HG03095 (cell line): ENCODE data around the gene ZNF407.
"Not testable (repeated sequence)": the region's sequence is repeated elsewhere in the genome, so short reads cannot be mapped to it uniquely, and the experiment has no call there.

ENCODE experiments used
- ATAC-seq: cut with Tn5 transposase; IDR thresholded peaks from one replicate; pipeline ENCODE4 v1.9.1; 2021; ENCODE audit warnings: moderate library complexity; ENCODE audit not compliant: unreplicated experiment

Gene ZNF407

GRCh38 chr18:75083761-75084160, 486.1 kb downstream of the ZNF407 start:
- no peak for ATAC-seq

DNA sequence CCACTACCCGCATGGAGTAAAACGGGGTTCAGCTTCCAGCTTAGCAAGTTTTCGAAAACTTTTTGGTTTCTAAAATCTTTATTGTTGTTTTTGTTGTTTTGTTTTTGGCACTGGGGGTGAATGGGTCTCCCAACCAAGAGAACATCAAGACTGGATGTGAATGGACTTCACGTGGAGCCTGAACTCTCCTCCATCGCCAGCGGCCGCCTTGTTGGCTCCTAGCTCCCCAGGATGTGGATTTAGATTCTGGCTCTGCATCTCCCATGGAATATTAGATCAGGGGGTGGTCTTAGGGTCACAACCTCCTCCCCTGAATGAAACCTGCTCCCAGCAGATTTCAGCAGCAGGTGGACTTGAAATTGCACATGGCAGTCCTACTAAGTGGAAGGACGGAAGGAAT, 488.0 kb downstream of the ZNF407 start:
- ATAC-seq: not testable (repeated sequence)

- no peak for ATAC-seq
These were observed 488.9 kb downstream of the ZNF407 start for GRCh38 chr18:75086494-75087034.

GRCh38 chr18:75087119-75088020, 489.7 kb downstream of the ZNF407 start:
- no peak for ATAC-seq

DNA sequence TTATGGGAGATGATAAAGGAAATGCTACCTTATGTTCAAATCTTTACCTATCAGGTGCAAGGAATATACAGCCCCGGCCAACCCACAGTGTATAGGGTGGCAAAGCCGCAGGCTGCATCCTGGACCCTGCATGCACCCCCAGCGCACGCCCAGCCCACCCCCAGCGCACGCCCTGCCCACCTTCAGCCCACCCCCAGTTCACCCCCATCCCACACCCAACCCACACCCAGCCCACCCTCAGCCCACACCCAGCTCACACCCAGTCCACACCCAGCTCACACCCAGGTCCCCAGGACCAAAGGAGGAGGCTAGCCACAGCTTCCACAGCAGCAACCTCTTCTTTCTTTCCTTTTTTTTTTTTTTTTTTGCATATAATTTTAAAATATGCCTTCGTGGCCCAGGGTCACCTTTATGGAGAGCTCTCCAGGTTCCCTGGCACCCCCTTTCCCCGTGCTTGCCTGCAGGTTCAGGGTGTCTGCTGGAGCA, 490.4 kb downstream of the ZNF407 start:
- no peak for ATAC-seq

DNA sequence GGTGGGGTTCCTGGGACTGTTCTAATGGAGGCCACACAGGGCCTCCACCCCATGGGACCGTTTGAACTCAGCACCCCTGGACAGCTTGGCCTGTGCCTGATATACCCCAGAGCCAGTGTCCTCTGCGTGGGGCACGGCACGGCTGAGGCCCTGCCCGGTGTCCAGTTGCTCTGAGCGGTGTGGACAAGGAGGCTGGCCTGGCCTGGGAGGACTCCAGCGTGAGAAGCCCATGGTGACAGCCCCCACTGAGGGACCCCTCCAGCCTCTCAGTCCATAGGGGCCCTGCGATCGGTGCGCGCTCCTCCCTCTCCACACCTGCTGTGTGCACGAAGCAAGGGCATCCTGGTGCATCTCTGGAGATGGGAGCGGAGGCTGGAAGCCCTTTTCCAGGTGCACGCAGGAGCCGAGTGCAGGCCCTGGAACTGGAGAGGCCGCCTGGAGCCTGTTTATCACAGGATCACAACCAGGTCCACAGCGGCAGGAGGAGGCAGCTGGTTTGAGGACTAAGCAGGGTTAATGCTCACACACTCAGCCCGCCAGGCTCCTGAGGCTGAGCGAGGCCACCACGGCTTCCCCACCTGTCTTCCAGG, 491.0 kb downstream of the ZNF407 start:
- no peak for ATAC-seq

DNA sequence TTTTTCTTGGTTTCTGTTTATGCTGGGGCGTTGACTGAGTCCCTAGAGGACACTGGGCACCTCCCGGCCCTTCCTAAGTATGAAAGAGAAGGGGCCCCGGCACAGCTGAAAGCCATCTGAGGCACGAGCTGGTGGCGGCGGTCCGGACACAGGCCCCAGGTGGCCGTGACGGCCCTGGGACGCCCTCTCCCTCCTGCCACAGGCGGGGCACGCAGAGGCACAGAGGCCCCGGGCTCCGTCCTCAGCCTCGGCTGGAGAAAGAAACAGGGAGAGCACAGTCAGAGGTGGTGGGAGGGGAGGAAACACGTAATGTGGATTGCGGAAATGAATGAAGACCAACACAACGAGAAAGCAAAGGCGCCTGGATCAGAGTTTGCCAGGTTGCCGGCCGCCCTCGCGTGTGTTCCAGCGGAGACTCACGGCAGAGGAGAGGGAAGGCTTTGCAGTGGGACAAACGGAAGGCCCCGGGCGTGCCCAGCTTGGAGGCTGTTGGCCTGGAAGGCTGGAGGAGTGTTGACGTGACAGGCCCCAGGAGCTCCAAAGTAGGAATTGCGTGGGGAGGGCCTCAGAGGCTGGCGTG, 492.2 kb downstream of the ZNF407 start:
- no peak for ATAC-seq

DNA sequence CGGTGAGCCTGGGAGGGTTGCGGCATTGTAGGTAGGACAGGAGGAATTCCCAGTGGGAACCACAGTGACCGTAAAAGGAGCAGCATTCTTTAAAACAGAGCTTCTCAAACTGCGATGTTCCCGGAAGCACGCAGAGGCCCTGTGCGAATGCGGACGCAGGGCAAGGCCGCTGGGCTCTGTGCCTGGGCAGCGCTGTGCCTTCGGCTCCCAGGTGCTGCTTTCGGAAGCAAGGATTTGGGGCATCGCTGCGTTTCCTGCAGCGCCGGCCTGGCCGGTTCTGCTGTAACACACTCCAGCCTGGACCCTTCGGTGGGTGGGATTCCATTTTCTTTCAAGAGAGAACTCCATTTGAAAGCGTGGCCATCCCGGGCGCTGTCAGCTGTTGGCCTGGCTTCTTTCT, 492.7 kb downstream of the ZNF407 start:
- ATAC-seq: no peak

DNA sequence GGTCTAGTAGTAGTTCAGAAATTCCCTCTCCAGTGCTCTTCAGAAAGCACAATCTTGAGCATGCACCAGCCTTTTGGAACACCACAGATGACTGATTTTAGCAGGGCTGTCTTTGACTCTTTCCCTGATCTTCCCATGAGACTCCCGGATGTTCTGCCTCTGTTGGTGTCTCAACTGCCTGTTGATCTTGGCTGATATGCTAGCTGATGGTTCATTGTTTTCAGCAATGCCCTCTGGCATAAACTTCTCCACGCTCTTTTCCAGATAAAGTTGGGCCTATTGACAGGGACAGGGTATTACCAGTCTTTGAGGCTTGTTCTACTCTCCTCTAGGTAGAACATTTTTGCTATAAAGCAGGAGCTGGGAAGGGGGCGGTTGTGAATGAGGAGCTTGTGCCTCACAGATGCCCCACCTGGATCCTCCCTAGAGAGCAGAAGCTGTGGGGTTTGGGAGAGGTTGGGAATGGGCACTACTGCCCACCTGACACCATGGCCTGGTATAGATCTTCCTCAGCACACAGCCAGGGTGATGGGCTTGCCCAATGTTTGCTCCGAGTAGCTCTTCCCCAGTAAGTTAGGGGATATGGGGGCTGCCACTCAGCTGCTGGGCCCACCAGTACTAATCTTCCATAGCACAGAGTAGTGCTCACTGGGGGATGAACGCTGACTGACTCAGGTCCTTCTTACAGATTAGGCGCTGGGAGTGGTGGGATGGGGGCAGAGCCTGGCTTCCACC, 500.0 kb downstream of the ZNF407 start:
- ATAC-seq: no peak

DNA sequence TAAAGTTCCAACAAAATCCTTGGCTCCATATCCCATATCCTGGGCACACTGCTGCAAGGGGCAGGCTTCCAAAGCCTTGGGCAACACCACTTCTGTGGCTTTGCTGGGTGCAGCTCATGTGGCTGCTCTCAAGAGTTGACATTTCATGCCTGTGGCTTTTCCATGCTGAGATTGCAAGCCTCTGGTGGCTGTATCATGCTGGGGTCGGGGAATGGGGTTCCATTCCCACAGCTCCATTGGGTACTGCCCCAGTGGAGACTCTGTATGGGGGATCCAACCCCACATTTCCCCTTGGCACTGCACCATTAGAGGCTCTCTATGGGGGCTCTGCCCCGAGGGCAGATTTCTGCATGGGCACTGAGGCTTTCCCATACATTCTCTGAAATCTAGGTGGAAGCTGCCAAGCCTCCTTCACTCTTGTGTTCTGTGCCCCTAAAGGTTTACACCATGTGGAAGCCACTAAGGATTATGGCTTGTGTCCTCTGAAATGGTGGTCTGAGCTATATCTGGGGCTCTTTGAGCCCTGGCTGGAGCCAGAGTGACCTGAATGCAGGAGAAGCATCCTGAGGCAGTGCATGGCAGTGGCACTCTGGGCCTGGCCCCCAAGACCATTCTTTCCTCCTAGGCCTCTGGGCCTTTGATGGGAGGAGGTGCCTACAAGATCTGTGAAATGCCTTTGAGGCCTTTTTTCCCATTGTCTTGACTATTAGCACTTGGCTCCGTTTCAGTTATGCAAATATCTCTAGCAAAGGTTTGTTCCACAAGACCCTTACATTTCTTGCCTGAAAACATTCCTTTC, 503.4 kb downstream of the ZNF407 start:
- no peak for ATAC-seq

DNA sequence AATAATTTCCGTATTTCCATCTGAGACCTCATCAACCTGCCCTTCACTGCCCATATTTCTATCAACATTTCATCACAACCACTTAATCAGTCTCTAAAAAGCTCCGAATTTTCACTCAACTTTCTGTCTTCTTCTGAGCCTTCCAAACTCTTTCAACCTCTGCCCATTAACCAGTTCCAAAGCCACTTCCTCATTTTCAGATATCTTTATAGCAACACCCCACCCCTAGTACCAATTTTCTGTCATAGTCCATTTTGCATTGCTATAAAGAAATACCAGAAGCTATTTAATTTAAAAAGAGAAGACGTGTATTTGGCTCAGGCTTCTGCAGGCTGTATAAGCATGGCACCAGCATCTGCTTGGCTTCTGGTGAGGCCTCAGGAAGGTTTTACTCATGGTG, 504.2 kb downstream of the ZNF407 start:
- no peak for ATAC-seq

DNA sequence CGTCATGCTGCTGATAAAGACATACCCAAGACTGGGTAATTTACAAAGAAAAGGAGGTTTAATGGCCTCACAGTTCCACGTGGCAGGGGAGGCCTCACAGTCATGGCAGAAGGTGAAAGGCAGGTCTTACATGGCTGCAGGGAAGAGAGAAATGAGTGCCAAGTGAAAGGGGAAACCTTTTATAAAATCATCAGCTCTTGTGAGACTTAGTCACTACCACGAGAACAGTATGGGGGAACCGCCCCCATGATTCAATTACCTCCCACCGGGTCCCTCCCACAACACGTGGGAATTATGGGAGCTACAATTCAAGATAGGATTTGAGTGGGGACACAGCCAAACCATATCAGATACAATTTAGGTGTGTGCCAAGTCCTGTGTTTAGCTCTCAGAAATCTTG, 506.4 kb downstream of the ZNF407 start:
- not testable (repeated sequence) for ATAC-seq

GRCh38 chr18:75104483-75104882, 506.8 kb downstream of the ZNF407 start:
- no peak for ATAC-seq

DNA sequence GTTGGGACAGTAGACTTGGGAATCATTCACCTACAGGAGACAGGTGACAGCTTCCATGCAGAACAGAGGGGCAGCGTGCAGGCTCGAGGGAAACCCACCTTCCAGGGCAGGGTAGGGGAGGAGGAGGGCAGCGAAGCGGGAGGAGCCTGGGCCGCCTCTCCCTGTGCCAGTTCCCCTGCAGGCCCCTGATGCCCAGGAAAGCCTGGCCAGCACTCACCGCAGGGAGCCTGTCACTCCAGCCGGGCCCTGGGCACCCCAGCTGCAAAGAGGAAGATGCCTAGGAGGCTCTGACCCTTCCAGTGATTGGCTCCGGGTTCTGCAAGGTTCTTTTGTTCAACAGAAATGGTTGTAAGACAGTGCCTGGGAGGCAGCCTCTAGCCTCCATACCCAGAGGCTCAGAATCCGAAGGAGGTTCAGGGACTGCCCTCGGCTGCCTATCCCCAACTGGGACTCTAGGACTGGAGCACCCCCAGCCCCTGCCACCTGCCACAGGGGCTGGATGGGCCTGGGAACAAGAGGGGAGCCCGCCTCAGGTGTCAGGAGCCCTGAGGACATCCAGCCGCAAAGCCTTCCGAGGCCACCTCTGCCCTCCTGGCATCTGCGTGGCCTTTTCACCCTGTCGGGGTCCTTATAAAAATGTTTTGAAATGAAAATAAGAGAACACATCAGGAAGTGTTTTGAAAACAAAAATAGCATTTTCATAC, 508.0 kb downstream of the ZNF407 start:
- ATAC-seq: no peak

DNA sequence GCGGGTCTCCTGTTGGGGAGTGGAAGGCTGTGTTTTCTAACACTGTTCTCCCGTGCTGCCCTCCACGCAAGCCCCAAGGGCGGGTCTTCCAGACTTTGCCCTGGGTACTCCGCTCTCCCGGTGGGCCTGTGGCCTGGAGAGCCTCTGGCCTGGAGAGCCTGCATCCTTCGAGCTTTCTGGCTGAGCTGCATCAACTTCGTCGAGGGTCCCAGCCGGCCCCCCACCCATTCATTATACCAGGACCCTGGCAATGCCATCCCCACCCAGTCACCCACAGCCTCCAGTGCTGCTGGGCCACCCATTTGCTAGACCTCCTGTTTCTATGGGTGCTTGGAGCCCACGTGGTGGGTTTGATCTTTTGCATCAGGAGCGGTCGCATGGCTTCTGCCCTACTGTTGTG, 509.1 kb downstream of the ZNF407 start:
- ATAC-seq: no peak

GRCh38 chr18:75107196-75107930, 509.7 kb downstream of the ZNF407 start:
- no peak for ATAC-seq

GRCh38 chr18:75107931-75108276, 510.2 kb downstream of the ZNF407 start:
- ATAC-seq: no peak

GRCh38 chr18:75108579-75109318, 511.1 kb downstream of the ZNF407 start:
- ATAC-seq: no peak
